ENCODE measurements around the gene CD300C. TPM values are rescaled to one million over a fixed set of nuclear protein-coding genes. Genes with fewer than 3 reads are reported as not detected.
"Not testable (repeated sequence)": the region's sequence is repeated elsewhere in the genome, so short reads cannot be mapped to it uniquely, and the experiment has no call there.

The CD300C gene
- total RNA-seq, 3 donors from 2014 or later, result 0.26 to 1.7 (median 0.95) TPM

GRCh38 chr17:74513987-74514631, 31.8 kb downstream of the CD300C start:
- Histone ChIP-seq H3K4me1 (ENCODE audit: low read depth) (no peaks in the 10 kb centered on the region), H3K36me3 (ENCODE audit: low read depth) (no peaks in the 10 kb centered on the region), H3K4me3 (no peak overlapping the region), H3K9me3 (no peaks in the 10 kb centered on the region)
- intact Hi-C loops (cut with DNase I, micrococcal nuclease), result no loop called here
- DNase-seq (peak in 1 of 3 donors; percentile 20), ATAC-seq (no peak)
- TF ChIP-seq, protein P1, sequence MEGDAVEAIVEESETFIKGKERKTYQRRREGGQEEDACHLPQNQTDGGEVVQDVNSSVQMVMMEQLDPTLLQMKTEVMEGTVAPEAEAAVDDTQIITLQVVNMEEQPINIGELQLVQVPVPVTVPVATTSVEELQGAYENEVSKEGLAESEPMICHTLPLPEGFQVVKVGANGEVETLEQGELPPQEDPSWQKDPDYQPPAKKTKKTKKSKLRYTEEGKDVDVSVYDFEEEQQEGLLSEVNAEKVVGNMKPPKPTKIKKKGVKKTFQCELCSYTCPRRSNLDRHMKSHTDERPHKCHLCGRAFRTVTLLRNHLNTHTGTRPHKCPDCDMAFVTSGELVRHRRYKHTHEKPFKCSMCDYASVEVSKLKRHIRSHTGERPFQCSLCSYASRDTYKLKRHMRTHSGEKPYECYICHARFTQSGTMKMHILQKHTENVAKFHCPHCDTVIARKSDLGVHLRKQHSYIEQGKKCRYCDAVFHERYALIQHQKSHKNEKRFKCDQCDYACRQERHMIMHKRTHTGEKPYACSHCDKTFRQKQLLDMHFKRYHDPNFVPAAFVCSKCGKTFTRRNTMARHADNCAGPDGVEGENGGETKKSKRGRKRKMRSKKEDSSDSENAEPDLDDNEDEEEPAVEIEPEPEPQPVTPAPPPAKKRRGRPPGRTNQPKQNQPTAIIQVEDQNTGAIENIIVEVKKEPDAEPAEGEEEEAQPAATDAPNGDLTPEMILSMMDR (IDR thresholded peaks at IDR 0.05), result no peak

DNA sequence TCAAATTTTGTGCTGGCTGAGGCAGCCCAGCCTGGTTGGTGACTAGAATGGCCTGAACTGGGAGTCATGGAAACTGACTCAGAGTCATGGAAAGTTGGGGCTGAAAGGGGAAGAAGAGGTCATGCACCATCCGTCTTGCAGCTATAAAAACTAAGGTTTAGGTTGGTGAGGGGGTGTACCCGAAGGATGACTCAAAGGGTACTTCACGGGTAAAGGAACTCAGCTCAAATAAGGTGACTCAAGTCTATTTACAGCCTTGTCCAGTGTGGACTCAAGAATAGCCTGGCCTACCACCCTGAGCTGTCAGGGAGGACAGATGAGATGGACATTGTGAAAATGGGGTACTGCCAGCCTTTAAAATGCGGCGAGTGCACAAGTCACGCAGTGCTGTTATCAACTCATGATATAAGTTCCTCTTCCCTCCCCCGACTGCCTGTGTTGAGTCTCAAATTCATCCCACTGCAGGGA, 33.3 kb downstream of the CD300C start:
- H3K9me3 ChIP-seq, result no peaks in the 10 kb centered on the region
- TF ChIP-seq, protein P1 (IDR thresholded peaks at IDR 0.05), result no peak
- DNase-seq, result no peak
- no peaks in the 10 kb centered on the region for H3K4me1 ChIP-seq (ENCODE audit: low read depth)
- intact Hi-C loops (cut with DNase I, micrococcal nuclease), result no loop called here
- no peak overlapping the region for H3K4me3 ChIP-seq
- H3K36me3 ChIP-seq (ENCODE audit: low read depth), result no peaks in the 10 kb centered on the region
- ATAC-seq, result peak; percentile 36

DNA sequence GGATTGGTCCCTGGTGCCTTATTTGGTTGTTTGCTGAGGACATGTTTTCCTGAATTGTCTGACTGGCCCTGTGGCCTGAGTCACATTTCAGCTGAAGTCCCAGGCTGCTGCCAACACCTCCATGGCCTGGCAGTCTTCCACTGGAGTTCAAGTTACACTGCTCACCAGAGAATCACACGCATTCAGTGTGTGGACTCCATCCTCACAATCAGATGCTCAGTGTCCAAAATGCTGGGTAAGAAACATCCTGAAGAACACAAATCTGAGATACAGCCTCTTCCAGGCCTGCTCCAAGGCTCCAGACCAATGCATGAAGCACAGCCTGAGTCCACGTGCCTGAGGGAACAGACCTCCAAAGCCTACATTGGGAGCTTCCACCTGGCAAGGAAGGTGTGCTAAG, 33.9 kb downstream of the CD300C start:
- Histone ChIP-seq H3K36me3 (ENCODE audit: low read depth) (no peaks in the 10 kb centered on the region), H3K4me3 (no peak overlapping the region), H3K4me1 (ENCODE audit: low read depth) (no peaks in the 10 kb centered on the region), H3K9me3 (no peaks in the 10 kb centered on the region)
- TF ChIP-seq, protein P1 (IDR thresholded peaks at IDR 0.05), result no peak
- intact Hi-C loops (cut with DNase I, micrococcal nuclease), result no loop called here
- DNase-seq (no peak), ATAC-seq (no peak)

DNA sequence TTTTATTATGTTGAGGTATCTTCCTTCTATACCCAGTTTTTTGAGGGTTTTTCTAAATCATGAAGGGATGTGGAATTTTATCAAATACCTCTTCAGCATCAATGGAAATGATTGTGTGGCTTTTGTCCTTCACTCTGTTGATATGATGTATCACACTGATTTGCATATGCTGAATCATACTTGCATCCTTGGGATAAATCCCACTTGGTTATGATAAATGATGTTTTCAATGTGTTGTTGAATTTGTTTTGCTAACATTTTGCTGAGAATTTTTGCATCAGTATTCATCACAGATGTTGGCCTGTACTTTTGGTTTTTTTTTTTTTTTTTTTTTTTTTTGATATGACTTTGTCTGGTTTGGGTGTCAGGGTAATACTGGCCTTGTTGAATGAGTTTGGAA, 37.8 kb downstream of the CD300C start:
- intact Hi-C loops (cut with DNase I, micrococcal nuclease), result no loop called here
- TF ChIP-seq, protein P1 (IDR thresholded peaks at IDR 0.05), result no peak
- Histone ChIP-seq H3K4me1 (ENCODE audit: low read depth) (no peaks in the 10 kb centered on the region), H3K36me3 (ENCODE audit: low read depth) (no peaks in the 10 kb centered on the region), H3K4me3 (no peak overlapping the region), H3K9me3 (no peaks in the 10 kb centered on the region)
- DNase-seq (no peak), ATAC-seq (no peak)

DNA sequence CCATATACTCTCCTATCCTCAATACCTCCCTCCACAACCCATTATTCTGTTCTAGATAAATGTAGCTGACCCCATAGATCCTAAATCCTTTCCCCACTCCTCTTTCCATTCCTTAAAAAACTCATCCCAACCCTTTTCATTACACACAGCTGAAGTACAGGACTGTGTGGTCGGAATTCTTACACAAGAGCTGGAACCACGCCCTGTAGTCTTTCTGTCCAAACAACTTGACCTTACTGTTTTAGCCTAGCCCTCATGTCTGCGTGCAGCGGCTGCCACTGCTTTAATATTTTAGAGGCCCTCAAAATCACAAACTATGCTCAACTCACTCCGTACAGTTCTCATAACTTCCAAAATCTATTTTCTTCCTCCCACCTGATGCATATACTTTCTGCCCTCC, 42.0 kb downstream of the CD300C start:
- ATAC-seq; H3K9me3 ChIP-seq; H3K4me3 ChIP-seq; H3K36me3 ChIP-seq (ENCODE audit: low read depth); intact Hi-C loops (cut with DNase I, micrococcal nuclease); H3K4me1 ChIP-seq (ENCODE audit: low read depth): not testable (repeated sequence)
- peak in 1 of 3 donors; percentile 23 for DNase-seq

- H3K4me3 ChIP-seq, result no peak overlapping the region
- TF ChIP-seq, protein P1 (IDR thresholded peaks at IDR 0.05), result no peak
- H3K36me3 ChIP-seq (ENCODE audit: low read depth), result no peaks in the 10 kb centered on the region
- H3K9me3 ChIP-seq, result no peaks in the 10 kb centered on the region
- no peaks in the 10 kb centered on the region for H3K4me1 ChIP-seq (ENCODE audit: low read depth)
- DNase-seq (no peak), ATAC-seq (no peak)
- intact Hi-C loops (cut with DNase I, micrococcal nuclease), result no loop called here
Observed at GRCh38 chr17:74502861-74503260, 43.1 kb downstream of the CD300C start.

All from mucosa of descending colon (tissue), 3 donors.